A549 (cell line): Measurements from ENCODE around the gene CAMTA1. TPM values are rescaled to one million over a fixed set of nuclear protein-coding genes. Genes with fewer than 3 reads are reported as not detected.

Source experiments
- ATAC-seq, 2 experiments: fragments of 200-7000 bp in 1 of 2; fragments of >200 bp in 1 of 2; cut with Nextera tagmentation in 1 of 2; cut with Tn5 transposase in 1 of 2; 3 replicates each; pipeline versions ENCODE4 v1.8.0 to v1.9.1; 2018 to 2020; ENCODE audit warnings: mild to moderate bottlenecking in 1 of 2, moderate library complexity in 1 of 2
- CTCF ChIA-PET: fragments of 300-600 bp; sonication (Branson Sonifier 250); formaldehyde crosslinking; extraction: SDS; loops from one replicate; lab custom pipeline; 2021; ENCODE audit warnings: antibody characterized with exemption, inconsistent platforms; lab: Yijun Ruan, JAX
- POLR2A ChIA-PET: fragments of 350-600 bp; formaldehyde crosslinking; extraction: SDS; loops from one replicate; lab custom pipeline; 2021; ENCODE audit warnings: antibody characterized with exemption, inconsistent platforms; lab: Yijun Ruan, JAX
- DNase-seq, 2 experiments: peaks; one replicate each; pipeline versions ENCODE4 v3.0.0 to v3.0.0-alpha.2; 2011 to 2016; ENCODE audit warnings: low read depth in 1 of 2, low spot score in 1 of 2
- FAIRE-seq: peaks from 2 replicates; lab custom pipeline; 2011; peaks lifted over from hg19 to GRCh38; lab: Jason Lieb, UNC
- H3K27ac ChIP-seq, 2 experiments: fragments of >200 bp; sonication (Bioruptor Twin); formaldehyde crosslinking; 3 replicates each; pipeline ENCODE4 v1.5.1; 2016 to 2017
- H3K4me1 ChIP-seq: fragments of >200 bp; sonication (Bioruptor Twin); formaldehyde crosslinking; 3 replicates; pipeline ENCODE4 v1.6.1; 2016
- H3K4me2 ChIP-seq: fragments of >200 bp; sonication (Bioruptor Twin); formaldehyde crosslinking; 3 replicates; pipeline ENCODE4 v1.6.1; 2016
- H3K4me3 ChIP-seq: fragments of >200 bp; sonication (Bioruptor Twin); formaldehyde crosslinking; 3 replicates; pipeline ENCODE4 v1.5.1; 2016
- H3K9me3 ChIP-seq: fragments of >200 bp; sonication (Bioruptor Twin); formaldehyde crosslinking; 3 replicates; pipeline ENCODE4 v1.6.1; 2016
- CEBPB ChIP-seq, 2 experiments: fragments of >200 bp in 1 of 2; sonication (Bioruptor Twin) in 1 of 2; formaldehyde crosslinking in 1 of 2; IDR thresholded peaks; 2 replicates each; pipeline ENCODE4 v1.6.1; 2012 to 2016
- CHD2 ChIP-seq: fragments of 150-350 bp; IDR thresholded peaks from 2 replicates; pipeline ENCODE4 v1.6.1; 2014; ENCODE audit warnings: low read length; ENCODE audit not compliant: partially characterized antibody
- CHD4 ChIP-seq: fragments of 200-600 bp; sonication (generic); IDR thresholded peaks from 2 replicates; pipeline ENCODE4 v1.6.1; 2016; ENCODE audit warnings: antibody characterized with exemption, mild to moderate bottlenecking, borderline replicate concordance
- FOSB ChIP-seq: fragments of 250-450 bp; sonication (Bioruptor Pico); IDR thresholded peaks from 2 replicates; pipeline ENCODE4 v1.5.0; 2020; ENCODE audit warnings: mild to moderate bottlenecking, moderate library complexity
- FOXS1 ChIP-seq: fragments of 250-450 bp; sonication (Bioruptor Pico); IDR thresholded peaks from 2 replicates; pipeline ENCODE4 v1.5.0; 2020; ENCODE audit warnings: mild to moderate bottlenecking, moderate library complexity
- GATA3 ChIP-seq: IDR thresholded peaks from 2 replicates; pipeline ENCODE4 v1.6.1; 2012; ENCODE audit warnings: borderline replicate concordance
- HEYL ChIP-seq: fragments of 250-450 bp; sonication (Bioruptor Pico); IDR thresholded peaks from 2 replicates; pipeline ENCODE4 v1.8.0; 2021; ENCODE audit warnings: mild to moderate bottlenecking, moderate library complexity
- JUN ChIP-seq, 2 experiments: fragments of >200 bp; sonication (Bioruptor Twin); formaldehyde crosslinking; IDR thresholded peaks; 2 replicates in 1 of 2; 3 replicates in 1 of 2; pipeline ENCODE4 v1.6.1; 2016 to 2017
- JUNB ChIP-seq: fragments of >200 bp; sonication (Bioruptor Twin); formaldehyde crosslinking; IDR thresholded peaks from 2 replicates; pipeline ENCODE4 v1.6.1; 2016
- KDM1A ChIP-seq: fragments of 200-600 bp; sonication (generic); IDR thresholded peaks from 2 replicates; pipeline ENCODE4 v1.6.1; 2016; ENCODE audit warnings: low read depth, mild to moderate bottlenecking
- MAFK ChIP-seq: fragments of 450-650 bp; IDR thresholded peaks from 2 replicates; pipeline ENCODE4 v1.6.1; 2014; ENCODE audit not compliant: partially characterized antibody
- MAZ ChIP-seq: fragments of 150-350 bp; IDR thresholded peaks from 2 replicates; pipeline ENCODE4 v1.6.1; 2014; ENCODE audit warnings: antibody characterized with exemption, low read depth, low read length, borderline replicate concordance
- POLR2A ChIP-seq: IDR thresholded peaks from 2 replicates; pipeline ENCODE4 v1.6.1; 2012; ENCODE audit warnings: mild to moderate bottlenecking, low read length
- POLR2AphosphoS2 ChIP-seq: conservative IDR thresholded peaks from 2 replicates; pipeline ENCODE4 v1.6.1; 2012; ENCODE audit warnings: low read length, improper control_type of control experiment, inconsistent platforms
- RCOR1 ChIP-seq: fragments of 150-350 bp; IDR thresholded peaks from 2 replicates; pipeline ENCODE4 v1.6.1; 2014; ENCODE audit warnings: antibody characterized with exemption, low read length, low read depth
- RNF2 ChIP-seq: fragments of 200-600 bp; sonication (generic); IDR thresholded peaks from 2 replicates; pipeline ENCODE4 v1.6.1; 2016; ENCODE audit warnings: low read depth, mild to moderate bottlenecking, antibody characterized with exemption, moderate library complexity, borderline replicate concordance
- SREBF2 ChIP-seq: fragments of 450-650 bp; IDR thresholded peaks from 2 replicates; pipeline ENCODE4 v1.6.1; 2014; ENCODE audit warnings: mild to moderate bottlenecking, moderate library complexity
- TFCP2L1 ChIP-seq: fragments of 250-450 bp; sonication (Bioruptor Pico); IDR thresholded peaks from 2 replicates; pipeline ENCODE4 v1.5.0; 2021; ENCODE audit warnings: mild to moderate bottlenecking
- ZFP36 ChIP-seq: fragments of 450-650 bp; IDR thresholded peaks from 2 replicates; pipeline ENCODE4 v1.6.1; 2014; ENCODE audit warnings: borderline replicate concordance; ENCODE audit not compliant: partially characterized antibody
- WGBS: methylation state at CpG from one replicate; pipeline ENCODE4 v1.1.6; 2017; ENCODE audit errors: missing lambda C conversion rate; 5-methylcytosine and 5-hydroxymethylcytosine counted together
- polyA plus RNA-seq, 4 experiments: library from polyadenylated mRNA; depleted of rRNA in 3 of 4; stranded (reverse); fragments of >200 nt; fragmentation: RNase III in 1 of 4; extraction: RNeasy Plus Mini Kit Qiagen cat#74134 plus additional on column Dnase treatment in 1 of 4; gene quantifications; 2 replicates in 3 of 4; 3 replicates in 1 of 4; pipeline ENCODE4 v1.2.3, GENCODE V29; 2011 to 2017
- TF ChIP-seq, protein P1 (sequence below): fragments of >200 bp; sonication (Bioruptor Twin); formaldehyde crosslinking; IDR thresholded peaks from 3 replicates; pipeline ENCODE4 v1.6.1; 2016
- TF ChIP-seq, protein P2 (sequence below): fragments of >200 bp; sonication (Bioruptor Twin); formaldehyde crosslinking; IDR thresholded peaks from 2 replicates; pipeline ENCODE4 v1.6.1; 2016
- TF ChIP-seq, protein P3 (sequence below): fragments of >200 bp; sonication (Bioruptor Twin); formaldehyde crosslinking; IDR thresholded peaks from 3 replicates; pipeline ENCODE4 v1.5.1; 2016

The CAMTA1 gene
- polyA plus RNA-seq, 2 of the 4 experiments (the other 2 are of a cell fraction) = 58.8 to 75.0 TPM

DNA sequence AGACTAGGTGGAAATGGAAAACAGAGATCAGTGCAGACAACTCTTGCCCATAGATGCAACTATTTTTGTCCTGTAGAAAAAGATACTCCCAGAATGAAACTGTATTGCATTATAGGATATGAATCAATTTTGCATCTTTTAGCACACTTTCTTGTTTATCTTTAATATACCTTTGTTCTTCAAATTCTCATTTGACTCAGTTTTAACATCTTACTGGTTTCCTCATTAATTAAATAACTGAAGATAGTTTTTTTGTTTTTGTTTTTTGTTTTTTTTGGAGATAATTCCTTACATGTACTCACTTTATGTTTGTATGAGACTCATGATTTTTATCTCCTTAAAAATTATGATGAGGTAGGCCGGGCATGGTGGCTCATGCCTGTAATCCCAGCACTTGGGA lies 10.9 kb upstream of the CAMTA1 start (continued):
- TF ChIP-seq HEYL (CRISPR knock-in tag) (no peak), JUN (IDR thresholded peaks at IDR 0.05) (no peak), MAFK (no peak), MAZ (no peak), SREBF2 (no peak)
- TF ChIP-seq, protein P1, sequence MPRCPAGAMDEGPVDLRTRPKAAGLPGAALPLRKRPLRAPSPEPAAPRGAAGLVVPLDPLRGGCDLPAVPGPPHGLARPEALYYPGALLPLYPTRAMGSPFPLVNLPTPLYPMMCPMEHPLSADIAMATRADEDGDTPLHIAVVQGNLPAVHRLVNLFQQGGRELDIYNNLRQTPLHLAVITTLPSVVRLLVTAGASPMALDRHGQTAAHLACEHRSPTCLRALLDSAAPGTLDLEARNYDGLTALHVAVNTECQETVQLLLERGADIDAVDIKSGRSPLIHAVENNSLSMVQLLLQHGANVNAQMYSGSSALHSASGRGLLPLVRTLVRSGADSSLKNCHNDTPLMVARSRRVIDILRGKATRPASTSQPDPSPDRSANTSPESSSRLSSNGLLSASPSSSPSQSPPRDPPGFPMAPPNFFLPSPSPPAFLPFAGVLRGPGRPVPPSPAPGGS = no peak

DNA sequence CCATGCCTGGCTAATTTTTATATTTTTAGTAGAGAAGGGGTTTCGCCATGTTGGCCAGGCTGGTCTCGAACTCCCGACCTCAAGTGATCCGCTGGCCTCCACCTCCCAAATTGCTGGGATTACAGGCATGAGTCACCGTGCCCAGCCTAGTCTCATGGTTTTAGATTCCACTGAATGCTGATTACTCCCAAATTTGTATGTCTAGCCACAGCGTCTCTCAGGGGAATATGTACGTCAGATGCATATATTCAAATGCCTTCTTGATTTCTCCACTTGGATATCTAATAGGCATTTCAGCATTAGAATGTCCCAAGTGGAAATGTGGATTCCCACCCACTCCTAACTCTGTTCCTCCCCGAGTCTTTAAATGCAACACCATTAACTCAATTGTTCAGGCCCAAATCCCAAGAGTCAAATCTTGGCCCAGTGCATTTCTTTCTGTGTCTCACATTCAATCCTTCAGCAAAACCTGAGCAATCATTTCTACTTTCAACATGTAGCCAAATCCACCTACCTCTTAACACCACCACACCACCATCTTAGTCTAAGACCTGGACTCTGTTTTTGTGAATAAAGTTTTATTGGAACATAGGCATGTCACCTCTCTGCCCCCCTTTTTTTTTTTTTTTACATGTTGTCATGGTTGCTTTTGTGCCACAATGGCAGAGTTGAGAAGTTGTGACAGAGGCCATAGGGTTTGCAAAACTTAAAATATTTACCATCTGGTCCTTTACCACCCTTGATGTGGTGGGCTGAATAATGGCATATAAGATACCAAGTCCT lies 9.8 kb upstream of the CAMTA1 start:
- no peak overlapping the region for H3K4me2 ChIP-seq
- WGBS = 86% methylated on average over 8 of the region's 8 CpGs
- ChIA-PET CTCF (interaction anchor here (0.6 kb wide), 1 partner anchor 552 kb away, joined by 3 read pairs; no protein-coding TSS in a partner anchor), POLR2A (no interaction called here)
- no peak overlapping the region for H3K27ac ChIP-seq
- no peaks in the 10 kb centered on the region for H3K9me3 ChIP-seq
- FAIRE-seq = no peak
- DNase-seq = no peak
- H3K4me3 ChIP-seq = no peak overlapping the region
- peaks cover 6% of the 10 kb centered on the region; the same call in 1 of the 3 replicates for H3K4me1 ChIP-seq
- ATAC-seq = no peak
- no peak for TF ChIP-seq TFCP2L1 (CRISPR knock-in tag)
- no peak for TF ChIP-seq RNF2
- TF ChIP-seq JUN (IDR thresholded peaks at IDR 0.05) = no peak

DNA sequence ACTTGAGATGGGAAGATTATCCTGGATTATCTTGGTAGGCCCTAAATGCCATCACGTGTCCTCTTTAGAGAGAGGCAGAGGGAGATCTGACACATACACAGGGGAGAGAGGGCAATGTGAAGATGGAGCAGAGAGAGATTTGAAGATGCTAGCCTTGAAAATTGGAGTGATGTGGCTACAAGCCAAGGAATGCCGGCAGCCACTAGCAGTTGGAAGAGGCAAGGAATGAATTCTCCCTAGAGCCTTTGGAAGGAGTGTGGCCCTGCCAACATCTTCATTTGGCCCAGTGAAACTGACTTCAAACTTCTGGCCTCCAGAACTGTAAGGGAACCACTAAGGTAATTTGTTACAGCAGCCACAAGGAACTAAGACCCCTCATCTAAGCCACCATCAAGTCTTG lies 8.9 kb upstream of the CAMTA1 start:
- 63% methylated on average over 2 of the region's 2 CpGs for WGBS
- CTCF ChIA-PET = interaction anchor here (0.6 kb wide), 2 partner anchors 49 to 551 kb away, joined by 3 read pairs; no protein-coding TSS in a partner anchor
- no peaks in the 10 kb centered on the region for H3K4me1 ChIP-seq
- TF ChIP-seq, protein P2, sequence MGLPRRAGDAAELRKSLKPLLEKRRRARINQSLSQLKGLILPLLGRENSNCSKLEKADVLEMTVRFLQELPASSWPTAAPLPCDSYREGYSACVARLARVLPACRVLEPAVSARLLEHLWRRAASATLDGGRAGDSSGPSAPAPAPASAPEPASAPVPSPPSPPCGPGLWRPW = no peak
- TF ChIP-seq CHD2 = no peak
- no peak for TF ChIP-seq RCOR1
- no peak for TF ChIP-seq POLR2AphosphoS2
- no peak for TF ChIP-seq CHD4
- no peak for TF ChIP-seq ZFP36
- no peak for TF ChIP-seq POLR2A
- TF ChIP-seq FOXS1 (CRISPR knock-in tag) = no peak
- TF ChIP-seq, protein P3, sequence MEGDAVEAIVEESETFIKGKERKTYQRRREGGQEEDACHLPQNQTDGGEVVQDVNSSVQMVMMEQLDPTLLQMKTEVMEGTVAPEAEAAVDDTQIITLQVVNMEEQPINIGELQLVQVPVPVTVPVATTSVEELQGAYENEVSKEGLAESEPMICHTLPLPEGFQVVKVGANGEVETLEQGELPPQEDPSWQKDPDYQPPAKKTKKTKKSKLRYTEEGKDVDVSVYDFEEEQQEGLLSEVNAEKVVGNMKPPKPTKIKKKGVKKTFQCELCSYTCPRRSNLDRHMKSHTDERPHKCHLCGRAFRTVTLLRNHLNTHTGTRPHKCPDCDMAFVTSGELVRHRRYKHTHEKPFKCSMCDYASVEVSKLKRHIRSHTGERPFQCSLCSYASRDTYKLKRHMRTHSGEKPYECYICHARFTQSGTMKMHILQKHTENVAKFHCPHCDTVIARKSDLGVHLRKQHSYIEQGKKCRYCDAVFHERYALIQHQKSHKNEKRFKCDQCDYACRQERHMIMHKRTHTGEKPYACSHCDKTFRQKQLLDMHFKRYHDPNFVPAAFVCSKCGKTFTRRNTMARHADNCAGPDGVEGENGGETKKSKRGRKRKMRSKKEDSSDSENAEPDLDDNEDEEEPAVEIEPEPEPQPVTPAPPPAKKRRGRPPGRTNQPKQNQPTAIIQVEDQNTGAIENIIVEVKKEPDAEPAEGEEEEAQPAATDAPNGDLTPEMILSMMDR = no peak
- FAIRE-seq (no peak), DNase-seq (no peak), ATAC-seq (no peak)
- POLR2A ChIA-PET = no interaction called here
- H3K4me2 ChIP-seq = no peak overlapping the region
- no peak overlapping the region for H3K27ac ChIP-seq
- no peak overlapping the region for H3K4me3 ChIP-seq
- no peaks in the 10 kb centered on the region for H3K9me3 ChIP-seq

DNA sequence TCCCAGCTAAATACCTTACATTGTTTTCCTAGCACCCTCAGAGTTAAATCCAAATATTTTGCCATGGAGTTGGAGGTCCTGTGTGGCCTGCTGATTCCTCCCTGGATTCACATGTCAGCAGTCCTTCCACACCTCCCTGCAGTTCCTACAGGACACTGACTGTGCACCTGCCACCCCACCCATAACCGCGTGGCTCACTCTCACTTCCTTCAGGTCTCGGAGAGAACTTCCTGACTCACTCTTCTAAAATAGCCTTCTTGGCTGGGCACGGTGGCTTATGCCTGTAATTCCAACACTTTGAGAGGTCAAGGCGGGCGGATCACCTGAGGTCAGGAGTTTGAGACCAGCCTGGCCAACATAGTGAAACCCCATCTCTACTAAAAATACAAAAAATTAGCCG lies 8.4 kb upstream of the CAMTA1 start:
- DNase-seq = no peak
- Histone ChIP-seq H3K27ac (no peak overlapping the region), H3K4me3 (no peak overlapping the region), H3K9me3 (no peaks in the 10 kb centered on the region), H3K4me2 (no peak overlapping the region), H3K4me1 (no peaks in the 10 kb centered on the region)
- TF ChIP-seq CEBPB (IDR thresholded peaks at IDR 0.05) = no peak
- no peak for TF ChIP-seq JUN (IDR thresholded peaks at IDR 0.05)
- no peak for TF ChIP-seq JUNB
- no peak for TF ChIP-seq GATA3
- no peak for TF ChIP-seq KDM1A
- TF ChIP-seq, protein P3 = no peak
- no peak for TF ChIP-seq SREBF2
- no peak for TF ChIP-seq ZFP36
- TF ChIP-seq, protein P2 = no peak
- TF ChIP-seq MAFK = no peak
- TF ChIP-seq FOSB (CRISPR knock-in tag) = no peak
- CTCF ChIA-PET = interaction anchor here (0.6 kb wide), 1 partner anchor 49 kb away, joined by 3 read pairs; no protein-coding TSS in a partner anchor
- FAIRE-seq = no peak
- 64% methylated on average over 7 of the region's 7 CpGs for WGBS
- POLR2A ChIA-PET = no interaction called here
- no peak for ATAC-seq
